ENCODE results near the gene PRELID2.
"Not testable (repeated sequence)": the region's sequence is repeated elsewhere in the genome, so short reads cannot be mapped to it uniquely, and the experiment has no call there.

PRELID2 gene

GRCh38 chr5:145834917-145835847 lies at the start of gene PRELID2:
TSS of gene PRELID2 (minus strand) at chr5:145835342. CDS start at chr5:145835251, 91 bp downstream.
- in situ Hi-C loops (cut with MboI; ENCODE audit: low sequenced_read_pairs): no loop called here

- in situ Hi-C loops (cut with MboI; ENCODE audit: low sequenced_read_pairs): no loop called here
These were observed 39.6 kb upstream of the PRELID2 start for GRCh38 chr5:145874765-145875164.

GRCh38 chr5:145872914-145873313 lies 37.8 kb upstream of the PRELID2 start, which contains the start of gene GRXCR2:
TSS of gene GRXCR2 (minus strand) at chr5:145873014. CDS start at chr5:145872968, 46 bp downstream.
- in situ Hi-C loops (cut with MboI; ENCODE audit: low sequenced_read_pairs): no loop called here

GRCh38 chr5:145872486-145872885 lies 37.3 kb upstream of the PRELID2 start:
- in situ Hi-C loops (cut with MboI; ENCODE audit: low sequenced_read_pairs): no loop called here

- in situ Hi-C loops (cut with MboI; ENCODE audit: low sequenced_read_pairs): no loop called here
These were observed 34.6 kb upstream of the PRELID2 start for GRCh38 chr5:145869753-145870152.

- in situ Hi-C loops (cut with MboI; ENCODE audit: low sequenced_read_pairs): no loop called here
These were observed 32.7 kb upstream of the PRELID2 start for GRCh38 chr5:145867806-145868205.

GRCh38 chr5:145864432-145864831 lies 29.3 kb upstream of the PRELID2 start:
- in situ Hi-C loops (cut with MboI; ENCODE audit: low sequenced_read_pairs): not testable (repeated sequence)

- in situ Hi-C loops (cut with MboI; ENCODE audit: low sequenced_read_pairs): no loop called here
These were observed 27.9 kb upstream of the PRELID2 start for GRCh38 chr5:145863003-145863402.

- in situ Hi-C loops (cut with MboI; ENCODE audit: low sequenced_read_pairs): no loop called here
These were observed 24.8 kb upstream of the PRELID2 start for GRCh38 chr5:145859897-145860296.

- in situ Hi-C loops (cut with MboI; ENCODE audit: low sequenced_read_pairs): no loop called here
These were observed 24.3 kb upstream of the PRELID2 start for GRCh38 chr5:145859453-145859852.

GRCh38 chr5:145858959-145859358 lies 23.8 kb upstream of the PRELID2 start:
- in situ Hi-C loops (cut with MboI; ENCODE audit: low sequenced_read_pairs): no loop called here

- in situ Hi-C loops (cut with MboI; ENCODE audit: low sequenced_read_pairs): no loop called here
These were observed 21.2 kb upstream of the PRELID2 start for GRCh38 chr5:145856285-145856818.

GRCh38 chr5:145855763-145856267 lies 20.7 kb upstream of the PRELID2 start:
- in situ Hi-C loops (cut with MboI; ENCODE audit: low sequenced_read_pairs): no loop called here

- in situ Hi-C loops (cut with MboI; ENCODE audit: low sequenced_read_pairs): no loop called here
These were observed 19.6 kb upstream of the PRELID2 start for GRCh38 chr5:145854651-145855258.

GRCh38 chr5:145853781-145854376 lies 18.7 kb upstream of the PRELID2 start:
- in situ Hi-C loops (cut with MboI; ENCODE audit: low sequenced_read_pairs): no loop called here

- in situ Hi-C loops (cut with MboI; ENCODE audit: low sequenced_read_pairs): no loop called here
These were observed 17.8 kb upstream of the PRELID2 start for GRCh38 chr5:145852990-145853389.

- in situ Hi-C loops (cut with MboI; ENCODE audit: low sequenced_read_pairs): no loop called here
These were observed 13.7 kb upstream of the PRELID2 start for GRCh38 chr5:145848854-145849253.

- in situ Hi-C loops (cut with MboI; ENCODE audit: low sequenced_read_pairs): no loop called here
These were observed 12.7 kb upstream of the PRELID2 start for GRCh38 chr5:145847499-145848497.

GRCh38 chr5:145846081-145846480 lies 10.9 kb upstream of the PRELID2 start:
- in situ Hi-C loops (cut with MboI; ENCODE audit: low sequenced_read_pairs): no loop called here

- in situ Hi-C loops (cut with MboI; ENCODE audit: low sequenced_read_pairs): no loop called here
These were observed 6.2 kb upstream of the PRELID2 start for GRCh38 chr5:145841299-145841698.

Data from hTERT RPE-1 (cell line).